PC-9 (cell line): ENCODE data around the gene CASR. TPM values are rescaled to one million over a fixed set of nuclear protein-coding genes. Genes with fewer than 3 reads are reported as not detected.
"Not testable (repeated sequence)": the region's sequence is repeated elsewhere in the genome, so short reads cannot be mapped to it uniquely, and the experiment has no call there.

Source experiments
- BruUV-seq: library from RNA; stranded (reverse); fragments of 400-500 nt; replicated peaks from 2 replicates; lab custom pipeline; 2021; lab: Mats Ljungman, UMichigan
- CTCF ChIA-PET: fragments of 300-600 bp; sonication (Branson Sonifier 250); formaldehyde crosslinking; loops from one replicate; lab custom pipeline; 2022; ENCODE audit warnings: antibody characterized with exemption; lab: Charles Lee
- POLR2A ChIA-PET: fragments of 300-600 bp; sonication (Branson Sonifier 250); formaldehyde crosslinking; loops from one replicate; lab custom pipeline; 2022; ENCODE audit warnings: antibody characterized with exemption; ENCODE audit not compliant: unreplicated experiment; lab: Charles Lee
- DNase-seq, 2 experiments: peaks; one replicate each; pipeline versions ENCODE4 v3.0.0 to v3.0.0-alpha.2; 2015 to 2022; ENCODE audit warnings: mixed read lengths in 1 of 2
- H2AFZ ChIP-seq: fragments of 200-600 bp; sonication (generic); 2 replicates; pipeline ENCODE4 v1.8.1; 2017; ENCODE audit warnings: antibody characterized with exemption
- H3F3A ChIP-seq: fragments of 200-600 bp; sonication (generic); 2 replicates; pipeline ENCODE4 v1.8.1; 2017; ENCODE audit warnings: antibody characterized with exemption, mild to moderate bottlenecking, low read depth; ENCODE audit not compliant: insufficient read depth
- H3K27ac ChIP-seq: fragments of 200-600 bp; sonication (generic); 2 replicates; pipeline ENCODE4 v1.6.1; 2016; ENCODE audit warnings: mixed run types
- H3K27me3 ChIP-seq: fragments of 200-600 bp; sonication (generic); 2 replicates; pipeline ENCODE4 v1.6.1; 2016; ENCODE audit warnings: low read depth, mixed run types; ENCODE audit not compliant: insufficient read depth
- H3K36me3 ChIP-seq: fragments of 200-600 bp; sonication (generic); 2 replicates; pipeline ENCODE4 v1.6.1; 2016; ENCODE audit warnings: low read depth, mixed run types
- H3K4me1 ChIP-seq: fragments of 200-600 bp; sonication (generic); replicated peaks from 2 replicates; pipeline ENCODE4 v1.6.1; 2016; ENCODE audit warnings: mixed run types; ENCODE audit not compliant: insufficient read depth
- H3K4me2 ChIP-seq: fragments of 200-600 bp; sonication (generic); 2 replicates; pipeline ENCODE4 v1.6.1; 2017; ENCODE audit warnings: mixed run types
- H3K4me3 ChIP-seq: fragments of 200-600 bp; sonication (generic); 2 replicates; pipeline ENCODE4 v1.6.1; 2016; ENCODE audit warnings: mixed run types
- H3K79me2 ChIP-seq: fragments of 200-600 bp; sonication (generic); 2 replicates; pipeline ENCODE4 v1.6.1; 2017; ENCODE audit warnings: low read depth, mixed run types
- H3K9me2 ChIP-seq: fragments of 200-600 bp; sonication (generic); 2 replicates; pipeline ENCODE4 v1.8.1; 2017; ENCODE audit warnings: mild to moderate bottlenecking; ENCODE audit not compliant: insufficient read depth
- H3K9me3 ChIP-seq: fragments of 200-600 bp; sonication (generic); 2 replicates; pipeline ENCODE4 v1.8.1; 2016; ENCODE audit warnings: low read depth; ENCODE audit not compliant: insufficient read depth
- H4K20me1 ChIP-seq: fragments of 200-600 bp; sonication (generic); 2 replicates; pipeline ENCODE4 v1.8.1; 2017; ENCODE audit not compliant: insufficient read depth
- EZH2 ChIP-seq: fragments of 200-600 bp; sonication (generic); IDR thresholded peaks from 2 replicates; pipeline ENCODE4 v1.8.0; 2017; ENCODE audit warnings: antibody characterized with exemption, low read depth
- intact Hi-C: fragments of 100-400 bp; cut with micrococcal nuclease; formaldehyde crosslinking; loops from one replicate; pipeline ENCODE4 v1.10.0; 2022; ENCODE audit not compliant: unreplicated experiment
- total RNA-seq: library from RNA; stranded (reverse); gene quantifications from 2 replicates; pipeline ENCODE4 v1.2.3, GENCODE V29; 2021
- TF ChIP-seq, protein P1 (sequence below): fragments of 200-600 bp; sonication (generic); conservative IDR thresholded peaks from 2 replicates; pipeline ENCODE4 v1.6.1; 2017; ENCODE audit warnings: mixed run types, antibody characterized with exemption, mild to moderate bottlenecking, moderate library complexity

Gene CASR
- total RNA-seq, 1 experiment from 2014 or later: not detected

DNA sequence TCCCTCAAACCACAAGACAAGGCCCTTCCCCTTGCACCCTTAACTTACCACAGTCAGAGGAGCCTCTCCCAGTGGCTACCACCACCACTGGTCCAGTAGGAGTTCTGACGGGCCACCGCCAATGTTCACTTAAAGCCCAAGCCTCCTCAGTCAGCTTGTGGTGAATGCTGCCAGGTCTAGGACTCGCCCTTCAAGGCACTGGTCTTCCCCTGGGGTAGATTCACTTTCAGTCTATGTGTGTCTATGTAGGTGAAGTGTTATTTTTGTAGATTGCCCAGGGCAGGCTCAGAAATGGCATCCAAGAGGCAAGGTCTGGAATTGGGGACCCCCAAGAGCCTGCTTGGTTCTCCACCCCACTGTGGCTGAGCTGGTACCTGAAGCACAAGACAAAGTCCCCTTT, 15.4 kb upstream of the CASR start:
- TF ChIP-seq, protein P1, sequence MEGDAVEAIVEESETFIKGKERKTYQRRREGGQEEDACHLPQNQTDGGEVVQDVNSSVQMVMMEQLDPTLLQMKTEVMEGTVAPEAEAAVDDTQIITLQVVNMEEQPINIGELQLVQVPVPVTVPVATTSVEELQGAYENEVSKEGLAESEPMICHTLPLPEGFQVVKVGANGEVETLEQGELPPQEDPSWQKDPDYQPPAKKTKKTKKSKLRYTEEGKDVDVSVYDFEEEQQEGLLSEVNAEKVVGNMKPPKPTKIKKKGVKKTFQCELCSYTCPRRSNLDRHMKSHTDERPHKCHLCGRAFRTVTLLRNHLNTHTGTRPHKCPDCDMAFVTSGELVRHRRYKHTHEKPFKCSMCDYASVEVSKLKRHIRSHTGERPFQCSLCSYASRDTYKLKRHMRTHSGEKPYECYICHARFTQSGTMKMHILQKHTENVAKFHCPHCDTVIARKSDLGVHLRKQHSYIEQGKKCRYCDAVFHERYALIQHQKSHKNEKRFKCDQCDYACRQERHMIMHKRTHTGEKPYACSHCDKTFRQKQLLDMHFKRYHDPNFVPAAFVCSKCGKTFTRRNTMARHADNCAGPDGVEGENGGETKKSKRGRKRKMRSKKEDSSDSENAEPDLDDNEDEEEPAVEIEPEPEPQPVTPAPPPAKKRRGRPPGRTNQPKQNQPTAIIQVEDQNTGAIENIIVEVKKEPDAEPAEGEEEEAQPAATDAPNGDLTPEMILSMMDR: no peak
- no peak for TF ChIP-seq EZH2
- no peak for DNase-seq
- CTCF ChIA-PET: no interaction called here

DNA sequence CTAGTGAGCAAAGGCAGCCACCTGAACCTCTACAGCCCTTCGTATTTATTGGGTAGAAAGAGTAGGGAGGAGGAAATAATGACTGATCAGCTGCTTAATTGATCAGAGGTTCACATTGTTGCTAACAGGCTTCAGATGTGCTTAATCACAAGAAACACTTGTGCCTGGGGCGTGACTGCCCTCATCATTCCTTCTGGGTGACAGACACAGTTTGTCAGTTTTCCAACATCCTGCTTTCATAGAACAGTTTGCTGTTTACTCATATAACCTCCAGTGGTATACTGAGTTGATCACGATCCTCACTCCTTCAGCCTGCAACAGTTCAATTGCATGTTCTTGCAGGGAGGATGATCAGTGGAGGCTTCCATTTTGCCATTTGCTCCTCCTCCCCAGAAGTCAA, 13.6 kb upstream of the CASR start:
- ChIA-PET POLR2A (no interaction called here), CTCF (no interaction called here)
- no peaks in the 10 kb centered on the region for H3K36me3 ChIP-seq
- no peak for TF ChIP-seq EZH2
- TF ChIP-seq, protein P1: no peak
- H3K9me2 ChIP-seq: no peaks in the 10 kb centered on the region
- no peak overlapping the region for H3K4me3 ChIP-seq
- no peak overlapping the region for H2AFZ ChIP-seq
- no TSS peak for BruUV-seq
- peak in 1 of 2 experiments; percentile 40 for DNase-seq
- H3K79me2 ChIP-seq: no peaks in the 10 kb centered on the region
- H3K27me3 ChIP-seq: no peaks in the 10 kb centered on the region
- no peak overlapping the region for H3K27ac ChIP-seq
- H3K9me3 ChIP-seq: 0 out of 2 replicates have a peak, but pooled peaks cover 2% of the 10 kb centered on the region
- H3F3A ChIP-seq: no peaks in the 10 kb centered on the region
- H4K20me1 ChIP-seq: no peaks in the 10 kb centered on the region
- no peaks in the 10 kb centered on the region for H3K4me1 ChIP-seq
- intact Hi-C loops: no loop called here
- H3K4me2 ChIP-seq: no peak overlapping the region

More for the DNA sequence above, 15.4 kb upstream of the CASR start:
- Histone ChIP-seq H3K9me3 (0 out of 2 replicates have a peak, but pooled peaks cover 2% of the 10 kb centered on the region), H3K27me3 (no peaks in the 10 kb centered on the region), H3K9me2 (no peaks in the 10 kb centered on the region), H4K20me1 (no peaks in the 10 kb centered on the region), H3K27ac (no peak overlapping the region), H3K4me1 (no peaks in the 10 kb centered on the region), H3K4me3 (no peak overlapping the region), H3K36me3 (no peaks in the 10 kb centered on the region), H2AFZ (no peak overlapping the region), H3K4me2 (no peak overlapping the region), H3K79me2 (no peaks in the 10 kb centered on the region), H3F3A (no peaks in the 10 kb centered on the region)
- POLR2A ChIA-PET: no interaction called here
- BruUV-seq: no TSS peak
- intact Hi-C loops: no loop called here

DNA sequence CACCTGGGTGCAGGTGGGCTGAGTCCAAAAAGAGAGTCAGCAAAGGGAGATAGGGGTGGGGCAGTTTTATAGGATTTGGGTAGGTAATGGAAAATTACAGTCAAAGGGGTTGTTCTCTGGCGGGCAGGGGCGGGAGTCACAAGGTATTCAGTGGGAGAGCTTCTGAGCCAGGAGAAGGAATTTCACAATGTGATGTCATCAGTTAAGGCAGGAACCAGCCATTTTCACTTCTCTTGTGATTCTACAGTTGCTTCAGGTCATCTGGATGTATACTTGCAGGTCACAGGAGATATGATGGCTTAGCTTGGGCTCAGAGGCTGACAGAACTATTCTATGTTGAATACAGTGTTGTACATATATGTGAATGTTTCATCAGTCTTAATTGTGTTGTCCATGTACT, 12.1 kb upstream of the CASR start:
- POLR2A ChIA-PET: not testable (repeated sequence)

DNA sequence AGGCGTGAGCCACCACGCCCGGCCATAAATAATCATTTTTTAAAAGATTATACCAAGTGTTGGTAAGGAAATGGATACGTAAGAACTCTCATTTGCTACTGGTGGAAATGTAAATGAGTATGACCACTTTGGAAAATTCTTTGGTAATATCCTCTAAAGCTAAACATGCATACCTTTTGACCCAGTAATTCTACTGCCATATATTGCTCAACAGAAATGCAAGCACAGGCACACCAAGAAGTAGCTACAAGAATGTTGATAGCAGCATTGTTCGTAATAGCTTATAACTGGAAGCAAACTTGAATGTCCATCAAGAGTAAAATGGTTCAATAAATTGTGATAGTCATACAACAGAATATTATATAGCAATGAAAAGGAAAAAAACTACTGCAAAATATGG, 4.8 kb upstream of the CASR start:
- H3K9me3 ChIP-seq: 0 out of 2 replicates have a peak, but pooled peaks cover 4% of the 10 kb centered on the region
- no peaks in the 10 kb centered on the region for H3K36me3 ChIP-seq
- H3K4me3 ChIP-seq: no peak overlapping the region
- no peaks in the 10 kb centered on the region for H3K9me2 ChIP-seq
- ChIA-PET CTCF (no interaction called here), POLR2A (no interaction called here)
- no peaks in the 10 kb centered on the region for H3K79me2 ChIP-seq
- H3K27me3 ChIP-seq: peaks cover 42% of the 10 kb centered on the region; the same call in 1 of the 2 replicates
- H3K27ac ChIP-seq: no peak overlapping the region
- H3K4me1 ChIP-seq: no peaks in the 10 kb centered on the region
- no peak for TF ChIP-seq EZH2
- TF ChIP-seq, protein P1: no peak
- DNase-seq: no peak
- intact Hi-C loops: no loop called here
- H2AFZ ChIP-seq: no peak overlapping the region
- BruUV-seq: no TSS peak
- H3F3A ChIP-seq: no peaks in the 10 kb centered on the region
- H4K20me1 ChIP-seq: no peaks in the 10 kb centered on the region
- no peak overlapping the region for H3K4me2 ChIP-seq

More for the DNA sequence above, 12.1 kb upstream of the CASR start:
- intact Hi-C loops, H3K27ac ChIP-seq, H3K9me2 ChIP-seq, H3K9me3 ChIP-seq, H2AFZ ChIP-seq, H3K79me2 ChIP-seq, H3K4me2 ChIP-seq, H4K20me1 ChIP-seq, H3K4me1 ChIP-seq, H3F3A ChIP-seq, H3K36me3 ChIP-seq, CTCF ChIA-PET, DNase-seq, H3K4me3 ChIP-seq, H3K27me3 ChIP-seq, BruUV-seq: not testable (repeated sequence)
